ENCODE measurements around the gene CLCA2. TPM values are rescaled to one million over a fixed set of nuclear protein-coding genes. Genes with fewer than 3 reads are reported as not detected.

Gene CLCA2
- total and polyA plus RNA-seq, 9 donors: 0.07 to 0.25 TPM; not detected in 7

DNA sequence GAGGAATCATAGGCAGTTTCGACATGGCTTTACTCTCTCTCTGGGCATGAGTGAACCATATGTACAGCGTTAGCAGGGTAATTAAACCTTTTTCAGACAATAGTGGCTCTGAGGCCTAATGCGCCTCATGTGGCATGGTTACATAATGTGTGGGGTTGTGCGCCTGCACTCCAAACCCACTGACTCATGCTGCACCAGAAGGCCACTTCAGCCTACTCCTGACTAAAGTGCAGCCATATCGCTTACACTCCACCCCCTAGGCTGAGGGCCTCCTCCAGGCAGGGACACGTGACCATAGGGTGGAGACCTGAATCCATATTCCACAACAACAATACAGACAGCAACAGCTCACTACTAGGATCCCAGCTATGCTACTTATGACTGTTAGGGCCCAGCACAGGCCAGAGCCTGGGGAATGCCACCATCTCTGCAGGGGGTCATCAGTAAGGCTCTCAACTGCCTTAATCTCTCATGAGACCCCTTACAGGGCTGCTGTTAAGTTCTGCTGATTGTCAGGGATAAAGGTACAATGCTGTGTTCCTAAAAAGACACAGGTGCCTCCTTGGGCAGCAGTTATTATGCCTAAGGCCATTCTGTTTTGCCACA is 14.5 kb upstream of the CLCA2 start:
- Histone ChIP-seq H3K4me1 (ENCODE audit: insufficient read depth) (no peaks in the 10 kb centered on the region), H3K4me3 (no peak overlapping the region), H3K36me3 (no peaks in the 10 kb centered on the region), H3K27ac (no peak overlapping the region), H3K27me3 (no peaks in the 10 kb centered on the region), H3K9me3 (no peaks in the 10 kb centered on the region)
- 89 to 91% (median 90%) methylated on average over 6 of the region's 6 CpGs for WGBS, 3 donors
- TF ChIP-seq POLR2A (IDR thresholded peaks at IDR 0.05): no peak
- no peak for TF ChIP-seq EP300 (IDR thresholded peaks at IDR 0.05)
- TF ChIP-seq, protein P1, sequence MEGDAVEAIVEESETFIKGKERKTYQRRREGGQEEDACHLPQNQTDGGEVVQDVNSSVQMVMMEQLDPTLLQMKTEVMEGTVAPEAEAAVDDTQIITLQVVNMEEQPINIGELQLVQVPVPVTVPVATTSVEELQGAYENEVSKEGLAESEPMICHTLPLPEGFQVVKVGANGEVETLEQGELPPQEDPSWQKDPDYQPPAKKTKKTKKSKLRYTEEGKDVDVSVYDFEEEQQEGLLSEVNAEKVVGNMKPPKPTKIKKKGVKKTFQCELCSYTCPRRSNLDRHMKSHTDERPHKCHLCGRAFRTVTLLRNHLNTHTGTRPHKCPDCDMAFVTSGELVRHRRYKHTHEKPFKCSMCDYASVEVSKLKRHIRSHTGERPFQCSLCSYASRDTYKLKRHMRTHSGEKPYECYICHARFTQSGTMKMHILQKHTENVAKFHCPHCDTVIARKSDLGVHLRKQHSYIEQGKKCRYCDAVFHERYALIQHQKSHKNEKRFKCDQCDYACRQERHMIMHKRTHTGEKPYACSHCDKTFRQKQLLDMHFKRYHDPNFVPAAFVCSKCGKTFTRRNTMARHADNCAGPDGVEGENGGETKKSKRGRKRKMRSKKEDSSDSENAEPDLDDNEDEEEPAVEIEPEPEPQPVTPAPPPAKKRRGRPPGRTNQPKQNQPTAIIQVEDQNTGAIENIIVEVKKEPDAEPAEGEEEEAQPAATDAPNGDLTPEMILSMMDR (IDR thresholded peaks at IDR 0.05): no peak
- no peak for DNase-seq
- intact Hi-C loops (cut with DNase I): no loop called here

DNA sequence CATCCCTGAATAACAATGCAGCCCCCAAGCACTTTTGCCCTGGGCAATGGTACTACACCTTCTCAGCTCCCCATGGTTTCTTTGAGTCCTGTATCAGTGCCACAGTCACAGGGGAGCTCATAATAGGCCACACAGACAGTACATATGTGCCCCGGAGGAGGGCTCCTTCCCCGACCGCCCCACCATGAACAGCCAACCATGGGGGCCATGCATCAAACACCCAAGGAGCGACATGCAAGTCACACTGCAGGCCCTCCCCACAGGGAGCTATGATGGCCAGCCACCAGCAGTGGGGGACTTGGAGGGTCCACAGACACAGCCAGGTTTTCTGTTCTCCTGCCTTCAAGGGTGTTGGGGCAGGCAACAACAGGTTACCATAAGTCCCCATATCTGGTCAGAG is 13.1 kb upstream of the CLCA2 start:
- no peak for DNase-seq
- intact Hi-C loops (cut with DNase I): no loop called here
- no peaks in the 10 kb centered on the region for H3K36me3 ChIP-seq
- TF ChIP-seq, protein P1 (IDR thresholded peaks at IDR 0.05): no peak
- TF ChIP-seq POLR2A (IDR thresholded peaks at IDR 0.05) (no peak), EP300 (IDR thresholded peaks at IDR 0.05) (no peak)
- no peak overlapping the region for H3K27ac ChIP-seq
- H3K9me3 ChIP-seq: no peaks in the 10 kb centered on the region
- H3K4me3 ChIP-seq: no peak overlapping the region
- WGBS, 3 donors: 92 to 98% (median 98%) methylated on average over 4 of the region's 4 CpGs
- no peaks in the 10 kb centered on the region for H3K4me1 ChIP-seq (ENCODE audit: insufficient read depth)
- H3K27me3 ChIP-seq: no peaks in the 10 kb centered on the region

DNA sequence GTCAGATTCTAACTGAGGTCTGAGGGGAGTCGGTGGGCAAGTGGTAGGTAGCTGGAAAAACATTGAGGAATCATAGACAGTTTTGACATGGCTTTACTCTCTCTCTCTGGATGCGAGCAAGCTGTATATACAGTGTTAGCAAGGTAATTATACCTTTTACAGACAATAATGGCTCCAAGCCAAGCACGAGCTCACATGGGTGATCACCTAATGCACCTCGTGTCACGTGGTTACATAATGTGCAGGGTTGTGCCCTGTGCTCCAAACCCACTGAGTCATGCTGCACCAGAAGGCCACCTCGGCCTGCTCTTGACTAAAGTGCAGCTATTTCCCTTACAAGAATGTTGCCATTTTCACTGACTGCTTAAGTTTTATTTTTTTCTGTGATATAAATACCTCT is 7.6 kb upstream of the CLCA2 start:
- Histone ChIP-seq H3K36me3 (no peaks in the 10 kb centered on the region), H3K9me3 (no peaks in the 10 kb centered on the region), H3K4me3 (no peak overlapping the region), H3K27me3 (no peaks in the 10 kb centered on the region), H3K27ac (no peak overlapping the region), H3K4me1 (ENCODE audit: insufficient read depth) (no peaks in the 10 kb centered on the region)
- no peak for TF ChIP-seq EP300 (IDR thresholded peaks at IDR 0.05)
- TF ChIP-seq POLR2A (IDR thresholded peaks at IDR 0.05): no peak
- TF ChIP-seq, protein P1 (IDR thresholded peaks at IDR 0.05): no peak
- no peak for DNase-seq
- intact Hi-C loops (cut with DNase I): no loop called here
- 84 to 90% (median 85%) methylated on average over 6 of the region's 6 CpGs for WGBS, 3 donors

DNA sequence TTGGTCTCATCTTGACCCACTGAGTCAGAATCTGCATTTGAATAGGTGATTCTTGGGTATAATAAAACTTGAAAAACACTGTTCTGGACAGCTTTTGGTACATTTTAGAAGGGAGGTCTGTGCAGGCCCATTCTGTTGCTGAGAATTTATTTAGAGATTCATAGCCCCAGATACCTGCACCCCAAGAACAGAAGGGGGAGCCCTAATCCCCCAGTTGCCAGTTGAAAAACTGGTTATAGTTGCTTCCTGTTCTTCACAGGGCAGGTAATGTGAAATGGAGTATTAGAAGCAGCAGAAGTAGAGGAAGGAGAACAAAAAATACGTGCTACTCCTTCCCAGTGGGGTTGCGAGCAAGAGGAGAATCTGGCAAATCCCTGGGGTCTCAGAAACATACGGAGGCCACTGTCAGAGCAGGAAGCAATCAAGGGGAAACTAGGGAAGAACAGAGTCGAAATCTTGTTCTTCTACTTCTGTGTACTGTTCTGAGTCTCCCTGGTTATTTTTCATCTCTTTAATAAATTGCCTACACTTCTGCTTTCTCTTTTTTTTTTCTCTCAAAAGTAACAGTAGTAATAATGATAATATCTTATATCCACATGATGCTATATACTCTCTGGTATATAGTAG is 4.6 kb upstream of the CLCA2 start:
- 55 to 66% (median 64%) methylated on average over 4 of the region's 4 CpGs for WGBS, 3 donors
- H3K4me1 ChIP-seq (ENCODE audit: insufficient read depth): no peaks in the 10 kb centered on the region
- H3K4me3 ChIP-seq: no peak overlapping the region
- no peaks in the 10 kb centered on the region for H3K9me3 ChIP-seq
- no peaks in the 10 kb centered on the region for H3K27me3 ChIP-seq
- DNase-seq: peak in 1 of 5 donors; percentile 23
- TF ChIP-seq POLR2A (IDR thresholded peaks at IDR 0.05): no peak
- TF ChIP-seq, protein P1 (IDR thresholded peaks at IDR 0.05): no peak
- no peak for TF ChIP-seq EP300 (IDR thresholded peaks at IDR 0.05)
- no peak overlapping the region for H3K27ac ChIP-seq
- intact Hi-C loops (cut with DNase I): no loop called here
- H3K36me3 ChIP-seq: no peaks in the 10 kb centered on the region
